Measurements from ENCODE around the gene HDAC4.
A peak's percentile ranks its signal among the peaks of the same experiment; 100 is the strongest.

Gene HDAC4

DNA sequence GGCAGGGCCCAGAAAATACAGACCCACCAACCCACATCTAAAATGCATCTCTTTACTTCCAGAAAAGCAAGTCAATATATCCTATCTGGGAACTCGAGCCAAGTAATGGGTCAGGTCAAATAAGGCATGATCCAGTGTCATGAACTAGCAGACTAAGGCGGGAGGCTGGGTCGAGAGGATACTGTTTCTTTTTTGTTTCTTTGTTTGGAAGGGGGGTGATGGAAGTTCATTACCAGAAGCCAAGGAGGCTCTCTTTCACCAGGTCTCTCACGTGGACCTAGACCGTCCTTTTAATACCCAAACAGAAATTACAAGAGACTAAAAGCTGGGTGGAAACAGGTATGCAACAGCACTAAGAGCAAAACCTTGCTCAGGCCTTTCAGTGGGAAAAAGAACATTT, 108.3 kb downstream of the HDAC4 start:
- DNase-seq, result peak in 1 of 3 experiments; percentile 55

DNA sequence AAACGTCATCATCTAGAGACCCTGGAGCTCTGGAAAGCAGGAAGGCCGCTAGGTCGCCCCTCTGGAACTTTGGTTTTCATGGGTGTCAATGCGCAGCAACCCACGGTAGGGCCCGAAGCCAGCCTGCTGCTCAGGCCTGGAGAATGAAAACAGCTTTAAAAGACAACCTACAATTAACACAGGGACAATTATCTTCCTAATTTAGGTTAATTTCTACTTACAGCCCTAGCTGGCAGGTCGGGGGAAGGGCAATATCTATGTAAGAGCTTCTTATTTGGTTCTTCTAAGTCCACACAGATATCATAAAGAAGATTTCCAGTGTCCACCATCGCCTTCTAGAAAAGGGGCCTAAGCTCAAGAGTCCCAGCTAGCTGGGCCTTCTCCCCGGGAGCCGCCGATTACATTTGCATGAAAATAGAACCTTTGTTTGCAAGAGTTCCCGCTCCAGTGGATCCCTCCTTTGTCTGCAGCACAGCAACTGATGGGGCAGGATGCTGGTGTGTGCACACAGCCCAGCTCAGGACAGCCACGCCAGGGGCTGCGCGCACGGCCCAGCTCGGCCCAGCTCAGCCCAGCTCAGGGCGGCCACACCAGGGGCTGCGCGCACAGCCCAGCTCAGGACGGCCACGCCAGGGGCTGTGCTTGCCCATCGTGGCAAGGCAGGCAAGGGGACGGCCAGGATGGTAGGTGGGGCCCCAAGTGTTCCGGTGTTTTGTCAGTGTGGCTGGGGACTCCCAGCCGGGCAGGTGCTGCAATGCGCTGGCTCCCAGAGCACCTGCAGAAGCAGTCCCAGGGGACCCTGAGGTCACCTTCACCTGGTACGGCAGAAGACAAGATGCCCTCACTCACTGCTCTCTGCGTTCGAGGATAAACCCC, 109.1 kb downstream of the HDAC4 start:
- peak; percentile 55 to 91 (median 87) for DNase-seq

GRCh38 chr2:239290618-239291474, 110.0 kb downstream of the HDAC4 start:
- DNase-seq, result peak in 2 of 3 experiments; percentile 32 to 91

DNA sequence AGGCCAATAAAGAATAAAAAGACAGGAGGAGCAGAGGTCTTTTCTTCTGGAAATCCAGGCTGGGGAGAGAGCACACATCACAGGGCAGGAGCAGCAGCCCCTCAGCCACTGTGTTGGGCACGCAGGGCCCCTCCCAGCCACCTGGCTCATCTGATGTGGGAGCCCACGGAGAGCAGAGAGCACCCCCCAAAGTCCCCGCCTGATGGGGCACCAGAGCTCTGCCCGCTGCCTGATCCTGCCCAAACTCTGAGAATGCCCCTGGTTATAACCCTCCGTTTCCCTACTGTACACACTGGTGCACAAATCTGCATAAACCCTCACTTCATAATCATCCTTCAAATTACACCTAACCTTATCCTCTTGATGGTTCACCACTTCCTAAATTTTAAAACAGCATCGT, 111.3 kb downstream of the HDAC4 start:
- no peak for DNase-seq

DNA sequence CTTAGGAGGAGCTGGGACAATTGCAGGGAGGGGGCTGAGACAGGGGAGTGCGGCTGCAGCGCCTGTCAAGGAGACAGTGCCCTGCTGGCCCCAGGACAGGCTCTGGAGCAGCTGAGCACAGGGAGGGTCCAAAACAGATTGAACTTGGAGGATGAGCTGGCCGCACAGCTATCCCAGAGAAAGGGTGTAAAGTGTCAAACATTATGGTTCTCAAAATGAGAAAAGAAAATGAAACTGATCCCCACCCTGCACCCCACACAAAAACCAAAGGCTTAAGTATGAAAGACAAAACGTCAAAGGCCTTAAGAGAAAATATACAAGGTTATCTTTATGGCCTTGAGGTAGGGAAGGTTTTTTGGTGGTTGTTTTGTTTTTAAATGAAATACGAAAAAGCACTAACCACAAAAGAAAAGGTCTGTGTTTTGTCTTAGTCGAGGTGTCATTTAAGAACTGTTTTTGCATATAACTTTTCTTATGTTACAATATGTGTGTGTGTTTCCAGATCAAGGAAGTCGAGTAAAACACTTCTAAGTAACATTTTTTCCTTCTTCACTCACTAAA, 111.8 kb downstream of the HDAC4 start:
- DNase-seq, result no peak

- DNase-seq, result no peak
Observed at GRCh38 chr2:239288237-239288636, 112.6 kb downstream of the HDAC4 start.

DNA sequence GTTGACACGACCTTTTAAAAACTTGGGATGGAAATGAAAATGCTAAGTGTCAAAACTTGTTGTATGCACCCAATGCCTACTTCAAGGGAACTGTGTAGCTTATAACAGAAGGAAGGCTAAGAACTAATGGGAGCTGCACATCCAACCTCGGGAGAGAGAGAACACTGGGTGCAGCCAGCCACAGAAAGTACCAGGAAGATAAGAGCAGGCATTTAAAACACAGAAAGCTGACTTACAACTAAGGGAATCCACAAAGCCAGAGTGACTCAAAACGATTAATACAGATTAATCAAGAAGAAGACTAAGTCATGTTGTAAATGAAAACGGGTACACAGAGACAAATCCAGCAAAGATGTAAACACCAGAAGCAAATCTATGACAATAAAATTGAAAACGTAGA, 113.4 kb downstream of the HDAC4 start:
- DNase-seq, result no peak

GRCh38 chr2:239286901-239287300, 113.9 kb downstream of the HDAC4 start:
- DNase-seq, result no peak

GRCh38 chr2:239285932-239286230, 114.9 kb downstream of the HDAC4 start:
- DNase-seq, result no peak

GRCh38 chr2:239285071-239285931, 115.5 kb downstream of the HDAC4 start:
- peak in 1 of 3 experiments; percentile 23 for DNase-seq

DNA sequence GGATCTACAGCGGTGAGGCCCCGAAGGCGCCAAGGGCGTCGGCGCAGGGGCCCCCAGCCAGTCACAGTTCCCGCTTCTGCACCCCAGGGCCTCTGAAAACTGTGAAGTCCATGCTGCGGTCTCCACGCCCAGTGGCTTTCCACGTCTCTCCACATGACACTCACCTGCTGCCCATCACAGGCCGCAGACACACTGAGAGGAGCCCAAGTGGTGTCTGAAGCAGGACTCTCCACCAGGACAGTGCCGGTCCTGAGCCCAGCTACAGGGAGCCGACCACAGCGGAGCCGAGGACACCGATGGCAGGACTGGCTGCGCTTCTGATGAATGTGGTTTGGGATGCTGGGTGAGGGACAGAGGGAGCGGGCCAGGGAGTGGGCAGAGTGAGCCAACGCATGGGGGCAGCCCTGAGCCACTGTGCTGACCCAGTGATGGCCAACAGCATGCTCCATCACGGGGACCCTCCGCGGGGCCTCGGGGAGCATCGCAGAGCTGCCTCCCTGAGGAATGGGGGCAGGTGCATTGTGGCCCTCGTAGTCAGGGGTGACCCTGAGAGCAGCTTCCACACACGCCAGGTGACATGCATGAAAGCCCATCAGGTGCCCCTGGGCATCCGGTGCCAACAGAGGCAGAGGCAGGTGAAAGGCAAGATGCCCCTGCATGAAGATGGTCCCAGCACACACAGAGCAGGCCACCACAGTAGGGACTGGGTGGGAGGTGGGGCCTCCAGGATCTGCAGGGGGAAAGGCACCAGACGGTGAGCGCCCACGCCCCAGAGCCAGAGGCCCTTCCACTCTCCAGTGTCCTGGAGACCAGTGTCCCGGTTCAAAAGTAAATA, 116.6 kb downstream of the HDAC4 start:
- no peak for DNase-seq

GRCh38 chr2:239283288-239283945, 117.4 kb downstream of the HDAC4 start:
- DNase-seq, result no peak

DNA sequence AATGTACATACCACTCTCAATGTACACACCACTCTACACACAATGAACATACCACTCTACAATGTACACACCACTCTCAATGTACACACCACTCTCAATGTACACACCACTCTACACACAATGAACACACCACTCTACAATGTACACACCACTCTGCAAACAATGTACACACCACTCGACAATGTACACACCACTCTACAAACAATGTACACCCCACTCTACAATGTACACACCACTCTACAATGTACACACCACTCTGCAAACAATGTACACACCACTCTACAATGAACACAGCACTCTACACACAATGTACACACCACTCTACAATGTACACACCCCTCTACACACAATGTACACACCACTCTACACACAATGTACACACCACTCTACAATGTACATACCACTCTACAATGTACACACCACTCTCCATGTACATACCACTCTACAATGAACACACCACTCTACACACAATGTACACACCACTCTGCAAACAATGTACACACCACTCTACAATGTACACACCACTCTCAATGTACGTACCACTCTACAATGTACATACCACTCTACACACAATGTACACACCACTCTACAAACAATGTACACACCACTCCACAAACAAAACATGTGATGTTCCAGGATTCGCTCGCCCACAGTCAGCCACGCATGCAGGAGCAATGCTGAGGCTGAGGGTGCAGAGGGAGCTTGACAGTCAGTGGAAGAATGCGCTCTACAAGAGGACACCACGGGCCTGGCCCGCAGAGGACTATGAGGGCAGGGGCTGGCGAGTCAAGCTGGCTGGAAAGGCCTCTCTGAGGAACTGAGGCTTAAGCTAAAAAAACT, 118.2 kb downstream of the HDAC4 start:
- no peak for DNase-seq

GRCh38 chr2:239280296-239281017, 120.4 kb downstream of the HDAC4 start:
- peak in 1 of 3 experiments; percentile 14 for DNase-seq

GRCh38 chr2:239279508-239280295, 121.1 kb downstream of the HDAC4 start:
- no peak for DNase-seq

- no peak for DNase-seq
Observed at GRCh38 chr2:239278941-239279365, 121.9 kb downstream of the HDAC4 start.

- no peak for DNase-seq
Observed at GRCh38 chr2:239278361-239278760, 122.5 kb downstream of the HDAC4 start.

DNA sequence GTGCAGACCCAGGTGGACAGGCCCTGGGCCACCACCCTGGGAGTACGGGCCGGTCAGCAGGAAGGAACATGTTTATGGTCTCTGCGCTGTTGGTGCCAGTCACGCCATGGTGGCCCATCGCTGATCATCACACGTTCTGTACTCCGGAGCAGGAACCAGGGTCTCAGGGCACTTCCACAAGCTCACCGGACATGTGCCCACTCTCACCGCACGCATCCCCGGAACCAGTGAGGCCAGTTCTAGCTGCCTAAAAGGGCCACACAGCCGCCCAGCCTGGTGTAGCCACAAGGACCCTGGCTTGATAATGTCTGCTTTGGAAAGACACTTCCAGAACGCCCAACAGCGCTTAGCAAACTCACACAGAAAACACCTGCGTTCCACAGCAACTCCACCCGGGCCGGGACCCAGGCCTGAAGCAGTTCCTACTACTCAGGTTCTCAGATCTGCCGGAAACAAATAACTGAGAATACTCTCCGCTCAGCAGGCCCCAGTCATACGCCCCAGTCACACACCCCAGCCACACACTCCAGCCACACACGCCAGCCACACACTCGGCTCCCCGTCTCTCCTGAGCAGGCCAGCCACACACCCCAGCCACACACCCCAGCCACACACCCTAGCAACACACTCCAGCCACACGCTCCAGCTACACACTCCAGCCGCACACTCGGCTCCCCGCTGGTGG, 123.3 kb downstream of the HDAC4 start:
- no peak for DNase-seq

Measured in NCI-H1417 (cell line).